Stimulated activated CD8-positive, alpha-beta memory T cell treated with anti-CD3 and anti-CD28 coated beads, Interleukin-4, amount 100 ng/mL, for 1 hour (primary cell): ENCODE measurements around the gene OR12D3.
"Not testable (repeated sequence)": the region's sequence is repeated elsewhere in the genome, so short reads cannot be mapped to it uniquely, and the experiment has no call there.

Source experiments
- DNase-seq, 2 donors: peaks; one replicate each; pipeline ENCODE4 v3.0.0-alpha.2; 2020; ENCODE audit warnings: low read depth in 2 of 2, low spot score in 1 of 2

Gene OR12D3

GRCh38 chr6:29375191-29375590, at the start of gene OR12D3:
Gene OR12D3 (minus strand): TSS chr6:29375291. CDS start chr6:29375287, 4 bp downstream.
- DNase-seq: no peak

GRCh38 chr6:29424575-29424974, 49.5 kb upstream of the OR12D3 start:
- DNase-seq: no peak

- DNase-seq: no peak
Observed at GRCh38 chr6:29424168-29424567, 49.1 kb upstream of the OR12D3 start.

GRCh38 chr6:29419516-29419915, 44.4 kb upstream of the OR12D3 start:
- no peak for DNase-seq

GRCh38 chr6:29414588-29414987, 39.5 kb upstream of the OR12D3 start, which contains the start of gene OR12D1:
Gene OR12D1 (plus strand): TSS chr6:29414928.
- no peak for DNase-seq

GRCh38 chr6:29403801-29404200, 28.7 kb upstream of the OR12D3 start:
- DNase-seq: no peak

- no peak for DNase-seq
Observed at GRCh38 chr6:29399525-29399924, 24.4 kb upstream of the OR12D3 start.

GRCh38 chr6:29395331-29395730, 20.2 kb upstream of the OR12D3 start, which contains the start of gene OR12D2:
Gene OR12D2 (plus strand): TSS chr6:29395631. CDS start chr6:29396700, 1,069 bp downstream.
- DNase-seq: no peak

GRCh38 chr6:29388533-29388932, 13.4 kb upstream of the OR12D3 start:
- no peak for DNase-seq

GRCh38 chr6:29376003-29376402, 912 bp upstream of the OR12D3 start:
- no peak for DNase-seq

GRCh38 chr6:29368765-29369164, 6.3 kb downstream of the OR12D3 start, which contains the start of gene OR5V1:
Gene OR5V1 (minus strand): TSS chr6:29368865. CDS start chr6:29356195, 12,670 bp downstream.
- DNase-seq: no peak

GRCh38 chr6:29355603-29356002, 19.5 kb downstream of the OR12D3 start:
- no peak for DNase-seq

GRCh38 chr6:29354980-29355379, 20.1 kb downstream of the OR12D3 start:
- no peak for DNase-seq

- DNase-seq: not testable (repeated sequence)
Observed at GRCh38 chr6:29349348-29349747, 25.7 kb downstream of the OR12D3 start.

GRCh38 chr6:29345380-29345779, 29.7 kb downstream of the OR12D3 start:
- DNase-seq: no peak

GRCh38 chr6:29336269-29336668, 38.8 kb downstream of the OR12D3 start:
- no peak for DNase-seq

- no peak for DNase-seq
Observed at GRCh38 chr6:29332676-29333075, 42.4 kb downstream of the OR12D3 start.

GRCh38 chr6:29325777-29326176, 49.3 kb downstream of the OR12D3 start:
- DNase-seq: no peak
